Heart left ventricle (tissue), 13 donors: Measurements from ENCODE around the gene NONO.
"Not testable (repeated sequence)": the region's sequence is repeated elsewhere in the genome, so short reads cannot be mapped to it uniquely, and the experiment has no call there.

Source experiments
- POLR2A ChIP-seq, 2 donors: fragments of 450-650 bp; IDR thresholded peaks; one replicate each; pipeline ENCODE4 v1.6.1; 2017; ENCODE audit warnings: antibody characterized with exemption in 2 of 2, mild to moderate bottlenecking in 2 of 2, moderate library complexity in 2 of 2
- TF ChIP-seq, protein P1 (sequence below), 12 donors: fragments of 200-600 bp; sonication (generic) in 4 of 12; IDR thresholded peaks; one replicate each; pipeline versions ENCODE4 v1.5.0 to v1.8.0; 2018 to 2022; ENCODE audit warnings: antibody characterized with exemption in 12 of 12, mild to moderate bottlenecking in 5 of 12
- donor health status: ischemic (EF 13 %, LVEDD 7.1; RV severe dilation, severe dysfunction).
- donor health status: DM: no; HTN: yes; CAD: no.
- donor health status: DM: no; HTN: no; CAD: no.
- donor health status: ischemic (EF 25% LVEDD 6.9; RV normal size, moderate dysfunction).
- donor health status: ischemic (EF 25% LVEDD 5.7; RV mildly dilated, moderate dysfunction).
- donor health status: ischemic (EF 35%, LVEDD 5.7; RV mildly dilated, moderate dysfunction).
- donor health status: nonischemic (EF 11% LVEDD 7.7; RV severe dilation, severe dysfunction).
- donor health status: DM: yes; HTN: yes; CAD: no.
- donor health status: PGD.
- donor health status: ischemic (EF 29% LVEDD 5.4; RV normal size, mild dysfunction).
- donor health status: nonischemic (EF 23%, LVEDD 6.1; RV moderate dilation, normal function).

DNA sequence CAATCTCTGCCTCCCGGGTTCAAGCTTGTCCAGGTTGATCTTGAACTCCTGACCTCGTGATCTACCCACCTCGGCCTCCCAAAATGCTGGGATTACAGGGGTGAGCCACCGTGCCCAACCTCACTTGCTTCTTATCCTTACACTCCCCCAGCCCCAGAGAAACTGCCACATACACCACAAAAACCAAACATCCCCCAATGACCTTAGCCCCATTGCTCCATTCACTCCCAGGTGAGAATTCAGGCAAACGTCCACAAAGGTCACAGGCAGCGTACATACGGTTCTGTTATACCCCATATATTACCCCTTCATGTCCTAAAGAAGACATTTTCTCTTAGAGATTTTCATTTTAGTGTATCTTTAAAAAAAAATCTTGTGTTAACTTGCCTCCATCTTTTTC lies 17.1 kb downstream of the NONO start:
- TF ChIP-seq, protein P1, sequence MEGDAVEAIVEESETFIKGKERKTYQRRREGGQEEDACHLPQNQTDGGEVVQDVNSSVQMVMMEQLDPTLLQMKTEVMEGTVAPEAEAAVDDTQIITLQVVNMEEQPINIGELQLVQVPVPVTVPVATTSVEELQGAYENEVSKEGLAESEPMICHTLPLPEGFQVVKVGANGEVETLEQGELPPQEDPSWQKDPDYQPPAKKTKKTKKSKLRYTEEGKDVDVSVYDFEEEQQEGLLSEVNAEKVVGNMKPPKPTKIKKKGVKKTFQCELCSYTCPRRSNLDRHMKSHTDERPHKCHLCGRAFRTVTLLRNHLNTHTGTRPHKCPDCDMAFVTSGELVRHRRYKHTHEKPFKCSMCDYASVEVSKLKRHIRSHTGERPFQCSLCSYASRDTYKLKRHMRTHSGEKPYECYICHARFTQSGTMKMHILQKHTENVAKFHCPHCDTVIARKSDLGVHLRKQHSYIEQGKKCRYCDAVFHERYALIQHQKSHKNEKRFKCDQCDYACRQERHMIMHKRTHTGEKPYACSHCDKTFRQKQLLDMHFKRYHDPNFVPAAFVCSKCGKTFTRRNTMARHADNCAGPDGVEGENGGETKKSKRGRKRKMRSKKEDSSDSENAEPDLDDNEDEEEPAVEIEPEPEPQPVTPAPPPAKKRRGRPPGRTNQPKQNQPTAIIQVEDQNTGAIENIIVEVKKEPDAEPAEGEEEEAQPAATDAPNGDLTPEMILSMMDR (IDR thresholded peaks at IDR 0.05) = not testable (repeated sequence)
- not testable (repeated sequence) for TF ChIP-seq POLR2A (IDR thresholded peaks at IDR 0.05)
